PC-9 (cell line): ENCODE results near the gene RPTOR. TPM values are rescaled to one million over a fixed set of nuclear protein-coding genes. Genes with fewer than 3 reads are reported as not detected.

Experiments used
- BruUV-seq: library from RNA; stranded (reverse); fragments of 400-500 nt; replicated peaks from 2 replicates; lab custom pipeline; 2021; lab: Mats Ljungman, UMichigan
- CTCF ChIA-PET: fragments of 300-600 bp; sonication (Branson Sonifier 250); formaldehyde crosslinking; loops from one replicate; lab custom pipeline; 2022; ENCODE audit warnings: antibody characterized with exemption; lab: Charles Lee
- POLR2A ChIA-PET: fragments of 300-600 bp; sonication (Branson Sonifier 250); formaldehyde crosslinking; loops from one replicate; lab custom pipeline; 2022; ENCODE audit warnings: antibody characterized with exemption; ENCODE audit not compliant: unreplicated experiment; lab: Charles Lee
- DNase-seq, 2 experiments: peaks; one replicate each; pipeline versions ENCODE4 v3.0.0 to v3.0.0-alpha.2; 2015 to 2022; ENCODE audit warnings: mixed read lengths in 1 of 2
- H2AFZ ChIP-seq: fragments of 200-600 bp; sonication (generic); 2 replicates; pipeline ENCODE4 v1.8.1; 2017; ENCODE audit warnings: antibody characterized with exemption
- H3F3A ChIP-seq: fragments of 200-600 bp; sonication (generic); 2 replicates; pipeline ENCODE4 v1.8.1; 2017; ENCODE audit warnings: antibody characterized with exemption, mild to moderate bottlenecking, low read depth; ENCODE audit not compliant: insufficient read depth
- H3K27ac ChIP-seq: fragments of 200-600 bp; sonication (generic); 2 replicates; pipeline ENCODE4 v1.6.1; 2016; ENCODE audit warnings: mixed run types
- H3K27me3 ChIP-seq: fragments of 200-600 bp; sonication (generic); 2 replicates; pipeline ENCODE4 v1.6.1; 2016; ENCODE audit warnings: low read depth, mixed run types; ENCODE audit not compliant: insufficient read depth
- H3K36me3 ChIP-seq: fragments of 200-600 bp; sonication (generic); 2 replicates; pipeline ENCODE4 v1.6.1; 2016; ENCODE audit warnings: low read depth, mixed run types
- H3K4me1 ChIP-seq: fragments of 200-600 bp; sonication (generic); replicated peaks from 2 replicates; pipeline ENCODE4 v1.6.1; 2016; ENCODE audit warnings: mixed run types; ENCODE audit not compliant: insufficient read depth
- H3K4me2 ChIP-seq: fragments of 200-600 bp; sonication (generic); 2 replicates; pipeline ENCODE4 v1.6.1; 2017; ENCODE audit warnings: mixed run types
- H3K4me3 ChIP-seq: fragments of 200-600 bp; sonication (generic); 2 replicates; pipeline ENCODE4 v1.6.1; 2016; ENCODE audit warnings: mixed run types
- H3K79me2 ChIP-seq: fragments of 200-600 bp; sonication (generic); 2 replicates; pipeline ENCODE4 v1.6.1; 2017; ENCODE audit warnings: low read depth, mixed run types
- H3K9me2 ChIP-seq: fragments of 200-600 bp; sonication (generic); 2 replicates; pipeline ENCODE4 v1.8.1; 2017; ENCODE audit warnings: mild to moderate bottlenecking; ENCODE audit not compliant: insufficient read depth
- H3K9me3 ChIP-seq: fragments of 200-600 bp; sonication (generic); 2 replicates; pipeline ENCODE4 v1.8.1; 2016; ENCODE audit warnings: low read depth; ENCODE audit not compliant: insufficient read depth
- H4K20me1 ChIP-seq: fragments of 200-600 bp; sonication (generic); 2 replicates; pipeline ENCODE4 v1.8.1; 2017; ENCODE audit not compliant: insufficient read depth
- EZH2 ChIP-seq: fragments of 200-600 bp; sonication (generic); IDR thresholded peaks from 2 replicates; pipeline ENCODE4 v1.8.0; 2017; ENCODE audit warnings: antibody characterized with exemption, low read depth
- intact Hi-C: fragments of 100-400 bp; cut with micrococcal nuclease; formaldehyde crosslinking; loops from one replicate; pipeline ENCODE4 v1.10.0; 2022; ENCODE audit not compliant: unreplicated experiment
- total RNA-seq: library from RNA; stranded (reverse); gene quantifications from 2 replicates; pipeline ENCODE4 v1.2.3, GENCODE V29; 2021
- TF ChIP-seq, protein P1 (sequence below): fragments of 200-600 bp; sonication (generic); conservative IDR thresholded peaks from 2 replicates; pipeline ENCODE4 v1.6.1; 2017; ENCODE audit warnings: mixed run types, antibody characterized with exemption, mild to moderate bottlenecking, moderate library complexity

RPTOR gene
- total RNA-seq, 1 experiment from 2014 or later, result 50.8 TPM

DNA sequence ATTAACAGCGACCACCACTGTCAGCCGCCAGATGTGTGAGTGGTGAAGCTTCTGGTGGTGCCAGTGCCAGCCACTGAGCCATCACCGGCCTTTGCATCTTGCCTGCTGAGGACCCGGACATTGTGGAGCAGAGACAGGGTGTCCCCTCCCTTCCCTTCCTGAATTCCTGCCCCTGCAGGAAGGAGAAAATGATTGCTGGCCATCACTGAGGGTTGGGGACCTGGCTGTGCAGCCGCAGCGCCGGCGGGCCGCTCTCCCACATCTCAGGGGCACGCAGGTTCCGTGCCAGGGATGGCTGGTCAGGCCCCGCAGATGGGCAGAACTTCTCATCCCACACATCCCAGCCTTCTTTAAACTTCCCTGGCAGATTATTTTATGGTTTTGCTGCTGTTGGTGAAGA is 56.5 kb downstream of the RPTOR start:
- H3F3A ChIP-seq, result 0 out of 2 replicates have a peak, but pooled peaks cover 3% of the 10 kb centered on the region
- CTCF ChIA-PET, result no interaction called here
- POLR2A ChIA-PET, result no interaction called here
- 0 out of 2 replicates have a peak, but pooled peaks cover 6% of the 10 kb centered on the region for H3K4me1 ChIP-seq
- peaks cover 31% of the 10 kb centered on the region for H4K20me1 ChIP-seq
- no TSS peak for BruUV-seq
- H3K27ac ChIP-seq, result no peak overlapping the region
- H3K79me2 ChIP-seq, result peaks cover 35% of the 10 kb centered on the region; the same call in 1 of the 2 replicates
- H3K9me3 ChIP-seq, result no peaks in the 10 kb centered on the region
- no peaks in the 10 kb centered on the region for H3K36me3 ChIP-seq
- intact Hi-C loops, result no loop called here
- H3K4me2 ChIP-seq, result no peak overlapping the region
- TF ChIP-seq, protein P1, sequence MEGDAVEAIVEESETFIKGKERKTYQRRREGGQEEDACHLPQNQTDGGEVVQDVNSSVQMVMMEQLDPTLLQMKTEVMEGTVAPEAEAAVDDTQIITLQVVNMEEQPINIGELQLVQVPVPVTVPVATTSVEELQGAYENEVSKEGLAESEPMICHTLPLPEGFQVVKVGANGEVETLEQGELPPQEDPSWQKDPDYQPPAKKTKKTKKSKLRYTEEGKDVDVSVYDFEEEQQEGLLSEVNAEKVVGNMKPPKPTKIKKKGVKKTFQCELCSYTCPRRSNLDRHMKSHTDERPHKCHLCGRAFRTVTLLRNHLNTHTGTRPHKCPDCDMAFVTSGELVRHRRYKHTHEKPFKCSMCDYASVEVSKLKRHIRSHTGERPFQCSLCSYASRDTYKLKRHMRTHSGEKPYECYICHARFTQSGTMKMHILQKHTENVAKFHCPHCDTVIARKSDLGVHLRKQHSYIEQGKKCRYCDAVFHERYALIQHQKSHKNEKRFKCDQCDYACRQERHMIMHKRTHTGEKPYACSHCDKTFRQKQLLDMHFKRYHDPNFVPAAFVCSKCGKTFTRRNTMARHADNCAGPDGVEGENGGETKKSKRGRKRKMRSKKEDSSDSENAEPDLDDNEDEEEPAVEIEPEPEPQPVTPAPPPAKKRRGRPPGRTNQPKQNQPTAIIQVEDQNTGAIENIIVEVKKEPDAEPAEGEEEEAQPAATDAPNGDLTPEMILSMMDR, result no peak
- TF ChIP-seq EZH2, result no peak
- H2AFZ ChIP-seq, result no peak overlapping the region
- no peak overlapping the region for H3K4me3 ChIP-seq
- H3K9me2 ChIP-seq, result no peaks in the 10 kb centered on the region
- H3K27me3 ChIP-seq, result no peaks in the 10 kb centered on the region
- no peak for DNase-seq

DNA sequence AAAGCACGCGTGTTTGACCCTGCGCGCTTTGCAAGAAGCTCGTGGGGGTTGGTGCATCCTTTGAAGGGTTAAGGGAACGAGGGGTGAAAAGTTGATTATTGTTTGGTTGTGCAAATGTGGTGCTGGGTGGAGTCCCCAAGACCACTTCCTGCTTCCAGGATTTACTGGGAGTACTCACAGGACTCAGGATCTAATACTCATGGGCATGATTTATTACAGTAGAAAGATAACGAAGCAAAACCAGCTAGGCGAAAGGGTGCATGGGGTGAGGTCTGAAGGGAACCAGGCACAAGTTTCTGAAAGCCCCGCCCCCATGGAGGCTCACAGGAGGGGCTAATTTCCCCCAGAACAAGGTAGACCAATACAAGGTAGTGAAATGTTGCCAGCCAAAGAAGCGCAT is 58.8 kb downstream of the RPTOR start:
- Histone ChIP-seq H3K9me2 (no peaks in the 10 kb centered on the region), H3K27ac (no peak overlapping the region), H3K4me3 (no peak overlapping the region), H3K9me3 (no peaks in the 10 kb centered on the region), H4K20me1 (peaks cover 24% of the 10 kb centered on the region), H3K27me3 (no peaks in the 10 kb centered on the region), H3F3A (0 out of 2 replicates have a peak, but pooled peaks cover 3% of the 10 kb centered on the region), H3K36me3 (no peaks in the 10 kb centered on the region), H3K79me2 (peaks cover 44% of the 10 kb centered on the region), H2AFZ (no peak overlapping the region), H3K4me1 (0 out of 2 replicates have a peak, but pooled peaks cover 6% of the 10 kb centered on the region), H3K4me2 (no peak overlapping the region)
- POLR2A ChIA-PET, result no interaction called here
- CTCF ChIA-PET, result no interaction called here
- TF ChIP-seq, protein P1, result no peak
- TF ChIP-seq EZH2, result no peak
- intact Hi-C loops, result no loop called here
- BruUV-seq, result no TSS peak
- DNase-seq, result no peak

DNA sequence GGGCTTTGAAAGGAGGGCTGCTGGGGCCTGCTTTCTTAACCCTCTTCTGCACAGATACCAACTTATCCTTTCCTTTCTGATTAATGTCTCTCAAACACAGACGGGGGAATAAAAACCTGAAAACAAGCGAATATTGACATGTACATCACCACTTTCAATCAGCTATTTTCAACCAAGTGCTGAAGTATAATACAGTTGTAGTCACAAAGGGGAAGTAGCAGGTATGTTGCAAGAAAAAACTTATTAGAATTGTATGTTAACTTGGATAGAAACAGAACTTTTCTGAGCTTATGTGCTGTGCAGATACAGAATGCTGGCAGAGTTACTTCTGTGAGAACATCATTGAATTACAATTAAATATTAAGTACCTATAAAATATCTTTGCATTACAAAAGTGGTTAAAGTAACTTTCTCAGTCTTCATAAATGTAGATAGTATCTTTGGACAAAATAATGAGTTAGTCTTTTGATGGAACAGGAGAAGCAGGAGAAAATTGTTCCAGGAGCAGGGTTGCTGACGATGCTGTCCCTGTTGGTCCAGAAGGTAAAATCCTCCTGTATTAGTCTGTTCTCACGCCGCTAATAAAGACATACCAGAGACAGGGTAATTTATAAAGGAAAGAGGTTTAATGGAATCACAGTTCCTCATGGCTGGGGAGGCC is 59.5 kb downstream of the RPTOR start:
- H3K27ac ChIP-seq, result no peak overlapping the region
- H3K27me3 ChIP-seq, result no peaks in the 10 kb centered on the region
- H3K4me2 ChIP-seq, result no peak overlapping the region
- H2AFZ ChIP-seq, result no peak overlapping the region
- DNase-seq, result no peak
- CTCF ChIA-PET, result interaction anchor here (0.6 kb wide), 1 partner anchor 881 kb away, joined by 5 read pairs; no protein-coding TSS in a partner anchor
- H3K79me2 ChIP-seq, result peaks cover 52% of the 10 kb centered on the region
- peaks cover 25% of the 10 kb centered on the region for H4K20me1 ChIP-seq
- intact Hi-C loops, result no loop called here
- POLR2A ChIA-PET, result no interaction called here
- no peak overlapping the region for H3K4me3 ChIP-seq
- TF ChIP-seq, protein P1, result no peak
- no peak for TF ChIP-seq EZH2
- no peaks in the 10 kb centered on the region for H3K9me3 ChIP-seq
- no peaks in the 10 kb centered on the region for H3K9me2 ChIP-seq
- BruUV-seq, result no TSS peak
- no peaks in the 10 kb centered on the region for H3K36me3 ChIP-seq
- H3K4me1 ChIP-seq, result 0 out of 2 replicates have a peak, but pooled peaks cover 6% of the 10 kb centered on the region
- H3F3A ChIP-seq, result 0 out of 2 replicates have a peak, but pooled peaks cover 3% of the 10 kb centered on the region
